HepG2 (cell line): ENCODE data around the gene ZBTB22. TPM values are rescaled to one million over a fixed set of nuclear protein-coding genes. Genes with fewer than 3 reads are reported as not detected.

Experiments
- AGO1 ChIP-seq: fragments of 200-400 bp; formaldehyde crosslinking; IDR thresholded peaks from 2 replicates; pipeline ENCODE4 v1.6.1; 2017; ENCODE audit warnings: mild to moderate bottlenecking, low read depth, low read length, moderate library complexity; ENCODE audit not compliant: poor library complexity, severe bottlenecking
- ARNT ChIP-seq: fragments of 450-650 bp; IDR thresholded peaks from 2 replicates; pipeline ENCODE4 v1.6.1; 2017
- CCDC6 ChIP-seq: sonication (generic); formaldehyde crosslinking; IDR thresholded peaks from 2 replicates; pipeline ENCODE4 v1.8.1; 2022; ENCODE audit warnings: mild to moderate bottlenecking, missing genetic modification reagents, moderate library complexity
- FOXJ3 ChIP-seq: sonication (generic); formaldehyde crosslinking; IDR thresholded peaks from 2 replicates; pipeline ENCODE4 v1.4.0; 2020; ENCODE audit warnings: missing genetic modification reagents, mild to moderate bottlenecking, borderline replicate concordance
- MATR3 ChIP-seq: sonication (generic); formaldehyde crosslinking; IDR thresholded peaks from 2 replicates; pipeline ENCODE4 v1.4.0; 2020; ENCODE audit warnings: missing genetic modification reagents
- PHF21A ChIP-seq: sonication (generic); formaldehyde crosslinking; IDR thresholded peaks from 2 replicates; pipeline ENCODE4 v1.5.0; 2020; ENCODE audit warnings: mild to moderate bottlenecking, missing genetic modification reagents
- POLR2G ChIP-seq: fragments of 200-400 bp; formaldehyde crosslinking; IDR thresholded peaks from 2 replicates; pipeline ENCODE4 v1.6.1; 2018; ENCODE audit warnings: mild to moderate bottlenecking, low read depth, low read length, moderate library complexity
- RBM39 ChIP-seq: fragments of 200-400 bp; formaldehyde crosslinking; IDR thresholded peaks from one replicate; pipeline ENCODE4 v1.6.1; 2018; ENCODE audit warnings: antibody characterized with exemption, mild to moderate bottlenecking, low read depth, low read length; ENCODE audit not compliant: poor library complexity, severe bottlenecking
- REPIN1 ChIP-seq: sonication (generic); formaldehyde crosslinking; IDR thresholded peaks from 2 replicates; pipeline ENCODE4 v1.8.0; 2022; ENCODE audit warnings: missing genetic modification reagents, low read depth, mild to moderate bottlenecking, borderline replicate concordance
- ZNF121 ChIP-seq: sonication (generic); formaldehyde crosslinking; IDR thresholded peaks from 2 replicates; pipeline ENCODE4 v1.5.0; 2020; ENCODE audit warnings: mild to moderate bottlenecking, missing genetic modification reagents
- ZNF703 ChIP-seq: sonication (generic); formaldehyde crosslinking; IDR thresholded peaks from 2 replicates; pipeline ENCODE4 v1.5.1; 2020; ENCODE audit warnings: missing genetic modification reagents, mild to moderate bottlenecking, moderate library complexity, borderline replicate concordance
- ZNF841 ChIP-seq: sonication (generic); formaldehyde crosslinking; IDR thresholded peaks from 2 replicates; pipeline ENCODE4 v1.8.1; 2023; ENCODE audit warnings: missing genetic modification reagents, borderline replicate concordance
- polyA plus RNA-seq, 8 experiments: library from polyadenylated mRNA; depleted of rRNA in 3 of 8; stranded (reverse) in 7 of 8; unstranded in 1 of 8; fragments of >200 nt; fragmentation: Illumina TruSeq in 4 of 8; extraction: Trizol in 4 of 8; gene quantifications; 2 replicates each; pipeline versions ENCODE4 v1.2.1 to v1.2.3, GENCODE V29; 2011 to 2016; ENCODE audit warnings: low read depth in 4 of 8, missing spikeins in 1 of 8, mixed read lengths in 1 of 8; ENCODE audit not compliant: insufficient read depth in 1 of 8
- total RNA-seq, 5 experiments: library from RNA; depleted of rRNA; stranded (reverse); fragments of >200 nt; fragmentation: Illumina TruSeq; extraction: Trizol; gene quantifications; 2 replicates each; pipeline ENCODE4 v1.2.3, GENCODE V29; 2016; ENCODE audit warnings: low read depth in 1 of 5
- TF ChIP-seq, protein P1 (sequence below): sonication (generic); formaldehyde crosslinking; IDR thresholded peaks from 2 replicates; pipeline ENCODE4 v1.4.0; 2020; ENCODE audit warnings: missing genetic modification reagents
- TF ChIP-seq, protein P2 (sequence below): sonication (generic); formaldehyde crosslinking; IDR thresholded peaks from 2 replicates; pipeline ENCODE4 v1.8.0; 2022; ENCODE audit warnings: missing genetic modification reagents, mild to moderate bottlenecking, inconsistent platforms, borderline replicate concordance
- TF ChIP-seq, protein P3 (sequence below): sonication (generic); formaldehyde crosslinking; IDR thresholded peaks from 2 replicates; pipeline ENCODE4 v1.4.0; 2020; ENCODE audit warnings: missing genetic modification reagents
- TF ChIP-seq, protein P4 (sequence below): sonication (generic); formaldehyde crosslinking; IDR thresholded peaks from 2 replicates; pipeline ENCODE4 v1.8.0; 2022; ENCODE audit warnings: low read depth, missing genetic modification reagents

The ZBTB22 gene
- total and polyA plus RNA-seq, 2 of the 13 experiments (the other 11 are each of a cell fraction or from before 2014, with no cell fraction given), result 8.0 to 10.6 TPM

DNA sequence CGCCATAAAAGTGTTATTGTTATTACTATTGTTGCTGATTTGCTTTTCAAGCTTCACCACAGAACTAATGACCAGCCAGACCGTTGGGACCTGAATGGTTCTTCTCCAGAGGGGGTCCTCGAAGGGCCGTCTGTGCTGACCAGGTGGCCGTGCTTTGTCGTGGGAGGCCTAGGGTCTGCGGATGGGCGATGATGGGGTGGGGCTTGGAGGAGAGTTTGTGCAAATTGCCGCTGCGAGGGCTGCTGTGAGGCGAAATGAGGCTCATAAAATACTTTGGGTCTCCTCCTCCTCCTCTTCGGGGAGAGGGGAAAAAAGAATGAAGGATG lies 6.0 kb upstream of the ZBTB22 start (continued):
- TF ChIP-seq RBM39 (no peak), MATR3 (CRISPR knock-in tag) (no peak), REPIN1 (no peak), CCDC6 (CRISPR knock-in tag) (0 out of 2 replicates have a peak, but pooled peaks have one; percentile 1), POLR2G (no peak), ZNF121 (no peak), ZNF841 (CRISPR knock-in tag) (no peak), ZNF703 (CRISPR knock-in tag) (peak; percentile 56; the same call in 1 of the 2 replicates), AGO1 (no peak), PHF21A (CRISPR knock-in tag) (no peak), FOXJ3 (no peak), ARNT (no peak)
- TF ChIP-seq, protein P1, sequence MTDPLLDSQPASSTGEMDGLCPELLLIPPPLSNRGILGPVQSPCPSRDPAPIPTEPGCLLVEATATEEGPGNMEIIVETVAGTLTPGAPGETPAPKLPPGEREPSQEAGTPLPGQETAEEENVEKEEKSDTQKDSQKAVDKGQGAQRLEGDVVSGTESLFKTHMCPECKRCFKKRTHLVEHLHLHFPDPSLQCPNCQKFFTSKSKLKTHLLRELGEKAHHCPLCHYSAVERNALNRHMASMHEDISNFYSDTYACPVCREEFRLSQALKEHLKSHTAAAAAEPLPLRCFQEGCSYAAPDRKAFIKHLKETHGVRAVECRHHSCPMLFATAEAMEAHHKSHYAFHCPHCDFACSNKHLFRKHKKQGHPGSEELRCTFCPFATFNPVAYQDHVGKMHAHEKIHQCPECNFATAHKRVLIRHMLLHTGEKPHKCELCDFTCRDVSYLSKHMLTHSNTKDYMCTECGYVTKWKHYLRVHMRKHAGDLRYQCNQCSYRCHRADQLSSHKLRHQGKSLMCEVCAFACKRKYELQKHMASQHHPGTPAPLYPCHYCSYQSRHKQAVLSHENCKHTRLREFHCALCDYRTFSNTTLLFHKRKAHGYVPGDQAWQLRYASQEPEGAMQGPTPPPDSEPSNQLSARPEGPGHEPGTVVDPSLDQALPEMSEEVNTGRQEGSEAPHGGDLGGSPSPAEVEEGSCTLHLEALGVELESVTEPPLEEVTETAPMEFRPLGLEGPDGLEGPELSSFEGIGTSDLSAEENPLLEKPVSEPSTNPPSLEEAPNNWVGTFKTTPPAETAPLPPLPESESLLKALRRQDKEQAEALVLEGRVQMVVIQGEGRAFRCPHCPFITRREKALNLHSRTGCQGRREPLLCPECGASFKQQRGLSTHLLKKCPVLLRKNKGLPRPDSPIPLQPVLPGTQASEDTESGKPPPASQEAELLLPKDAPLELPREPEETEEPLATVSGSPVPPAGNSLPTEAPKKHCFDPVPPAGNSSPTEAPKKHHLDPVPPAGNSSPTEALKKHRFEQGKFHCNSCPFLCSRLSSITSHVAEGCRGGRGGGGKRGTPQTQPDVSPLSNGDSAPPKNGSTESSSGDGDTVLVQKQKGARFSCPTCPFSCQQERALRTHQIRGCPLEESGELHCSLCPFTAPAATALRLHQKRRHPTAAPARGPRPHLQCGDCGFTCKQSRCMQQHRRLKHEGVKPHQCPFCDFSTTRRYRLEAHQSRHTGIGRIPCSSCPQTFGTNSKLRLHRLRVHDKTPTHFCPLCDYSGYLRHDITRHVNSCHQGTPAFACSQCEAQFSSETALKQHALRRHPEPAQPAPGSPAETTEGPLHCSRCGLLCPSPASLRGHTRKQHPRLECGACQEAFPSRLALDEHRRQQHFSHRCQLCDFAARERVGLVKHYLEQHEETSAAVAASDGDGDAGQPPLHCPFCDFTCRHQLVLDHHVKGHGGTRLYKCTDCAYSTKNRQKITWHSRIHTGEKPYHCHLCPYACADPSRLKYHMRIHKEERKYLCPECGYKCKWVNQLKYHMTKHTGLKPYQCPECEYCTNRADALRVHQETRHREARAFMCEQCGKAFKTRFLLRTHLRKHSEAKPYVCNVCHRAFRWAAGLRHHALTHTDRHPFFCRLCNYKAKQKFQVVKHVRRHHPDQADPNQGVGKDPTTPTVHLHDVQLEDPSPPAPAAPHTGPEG (CRISPR knock-in tag), result no peak
- TF ChIP-seq, protein P2, sequence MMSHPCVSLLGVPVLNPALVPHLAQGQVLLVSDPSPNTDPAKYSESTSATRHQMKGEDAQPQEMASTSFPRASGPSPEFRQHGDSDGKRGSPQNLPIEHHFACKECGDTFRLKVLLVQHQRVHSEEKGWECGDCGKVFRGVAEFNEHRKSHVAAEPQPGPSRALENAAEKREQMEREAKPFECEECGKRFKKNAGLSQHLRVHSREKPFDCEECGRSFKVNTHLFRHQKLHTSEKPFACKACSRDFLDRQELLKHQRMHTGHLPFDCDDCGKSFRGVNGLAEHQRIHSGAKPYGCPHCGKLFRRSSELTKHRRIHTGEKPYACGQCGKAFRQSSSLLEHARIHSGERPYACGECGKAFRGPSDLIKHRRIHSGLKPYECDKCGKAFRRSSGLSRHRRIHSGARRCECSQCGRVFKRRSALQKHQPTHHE (CRISPR knock-in tag), result no peak
- TF ChIP-seq, protein P3, sequence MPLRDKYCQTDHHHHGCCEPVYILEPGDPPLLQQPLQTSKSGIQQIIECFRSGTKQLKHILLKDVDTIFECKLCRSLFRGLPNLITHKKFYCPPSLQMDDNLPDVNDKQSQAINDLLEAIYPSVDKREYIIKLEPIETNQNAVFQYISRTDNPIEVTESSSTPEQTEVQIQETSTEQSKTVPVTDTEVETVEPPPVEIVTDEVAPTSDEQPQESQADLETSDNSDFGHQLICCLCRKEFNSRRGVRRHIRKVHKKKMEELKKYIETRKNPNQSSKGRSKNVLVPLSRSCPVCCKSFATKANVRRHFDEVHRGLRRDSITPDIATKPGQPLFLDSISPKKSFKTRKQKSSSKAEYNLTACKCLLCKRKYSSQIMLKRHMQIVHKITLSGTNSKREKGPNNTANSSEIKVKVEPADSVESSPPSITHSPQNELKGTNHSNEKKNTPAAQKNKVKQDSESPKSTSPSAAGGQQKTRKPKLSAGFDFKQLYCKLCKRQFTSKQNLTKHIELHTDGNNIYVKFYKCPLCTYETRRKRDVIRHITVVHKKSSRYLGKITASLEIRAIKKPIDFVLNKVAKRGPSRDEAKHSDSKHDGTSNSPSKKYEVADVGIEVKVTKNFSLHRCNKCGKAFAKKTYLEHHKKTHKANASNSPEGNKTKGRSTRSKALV, result no peak
- TF ChIP-seq, protein P4, sequence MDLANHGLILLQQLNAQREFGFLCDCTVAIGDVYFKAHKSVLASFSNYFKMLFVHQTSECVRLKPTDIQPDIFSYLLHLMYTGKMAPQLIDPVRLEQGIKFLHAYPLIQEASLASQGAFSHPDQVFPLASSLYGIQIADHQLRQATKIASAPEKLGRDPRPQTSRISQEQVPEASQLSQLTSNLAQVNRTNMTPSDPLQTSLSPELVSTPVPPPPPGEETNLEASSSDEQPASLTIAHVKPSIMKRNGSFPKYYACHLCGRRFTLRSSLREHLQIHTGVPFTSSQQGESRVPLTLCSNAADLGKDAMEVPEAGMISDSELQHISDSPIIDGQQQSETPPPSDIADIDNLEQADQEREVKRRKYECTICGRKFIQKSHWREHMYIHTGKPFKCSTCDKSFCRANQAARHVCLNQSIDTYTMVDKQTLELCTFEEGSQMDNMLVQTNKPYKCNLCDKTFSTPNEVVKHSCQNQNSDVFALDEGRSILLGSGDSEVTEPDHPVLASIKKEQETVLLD (CRISPR knock-in tag), result no peak
